Fibroblast of lung (primary cell): ENCODE data around the gene CADPS. TPM values are rescaled to one million over a fixed set of nuclear protein-coding genes. Genes with fewer than 3 reads are reported as not detected.

ENCODE experiments used
- DNase-seq, 2 donors: peaks; one replicate each; pipeline versions ENCODE4 v3.0.0 to v3.0.0-alpha.2; 2010; ENCODE audit warnings: low read depth in 2 of 2
- H2AFZ ChIP-seq: 2 replicates; pipeline ENCODE4 v1.5.1; 2012; ENCODE audit warnings: low read length, control low read depth, inconsistent platforms
- H3K27ac ChIP-seq: 2 replicates; pipeline ENCODE4 v1.5.1; 2011; ENCODE audit warnings: low read length, control low read depth; ENCODE audit not compliant: insufficient read depth
- H3K27me3 ChIP-seq: 2 replicates; pipeline ENCODE4 v1.5.1; 2011; ENCODE audit warnings: mild to moderate bottlenecking, low read length; ENCODE audit not compliant: control insufficient read depth, insufficient read depth
- H3K36me3 ChIP-seq: 2 replicates; pipeline ENCODE4 v1.5.1; 2011; ENCODE audit warnings: low read length; ENCODE audit not compliant: control insufficient read depth, insufficient read depth
- H3K4me1 ChIP-seq: 2 replicates; pipeline ENCODE4 v1.5.1; 2011; ENCODE audit warnings: low read length; ENCODE audit not compliant: control insufficient read depth, insufficient read depth; ENCODE audit errors: extremely low read depth
- H3K4me2 ChIP-seq: 2 replicates; pipeline ENCODE4 v1.5.1; 2011; ENCODE audit warnings: low read length, control low read depth; ENCODE audit not compliant: insufficient read depth; ENCODE audit errors: extremely low read depth
- H3K4me3 ChIP-seq, 4 experiments: fragments of 200-600 bp in 1 of 4; sonication (generic) in 1 of 4; replicated peaks in 1 of 4; 2 replicates each; pipeline ENCODE4 v1.5.1; 2011 to 2016; ENCODE audit warnings: low read length in 4 of 4, low read depth in 3 of 4, mild to moderate bottlenecking in 3 of 4, control low read depth in 2 of 4, inconsistent platforms in 1 of 4, mixed read lengths in 1 of 4; ENCODE audit not compliant: insufficient read depth in 1 of 4; ENCODE audit errors: control extremely low read depth in 1 of 4
- H3K79me2 ChIP-seq: 2 replicates; pipeline ENCODE4 v1.5.1; 2012; ENCODE audit warnings: mild to moderate bottlenecking, low read length, inconsistent platforms; ENCODE audit not compliant: control insufficient read depth, insufficient read depth
- H3K9ac ChIP-seq: 2 replicates; pipeline ENCODE4 v1.5.1; 2011; ENCODE audit warnings: mild to moderate bottlenecking, low read length, control low read depth; ENCODE audit not compliant: insufficient read depth
- H3K9me3 ChIP-seq: 2 replicates; pipeline ENCODE4 v1.5.1; 2012; ENCODE audit warnings: low read depth, low read length; ENCODE audit not compliant: control insufficient read depth, insufficient read depth
- H4K20me1 ChIP-seq: 2 replicates; pipeline ENCODE4 v1.5.1; 2011; ENCODE audit warnings: low read length; ENCODE audit not compliant: control insufficient read depth, insufficient read depth; ENCODE audit errors: extremely low read depth
- EZH2 ChIP-seq: IDR thresholded peaks from 2 replicates; pipeline ENCODE4 v1.5.1; 2012; ENCODE audit warnings: low read length, control low read depth, mild to moderate bottlenecking; ENCODE audit errors: missing control alignments
- polyA plus RNA-seq, 2 donors: library from polyadenylated mRNA; depleted of rRNA in 1 of 2; stranded (reverse) in 1 of 2; unstranded in 1 of 2; fragments of >200 nt; gene quantifications; 2 replicates each; pipeline ENCODE4 v1.2.1, GENCODE V29; 2011 to 2012; ENCODE audit warnings: missing spikeins in 1 of 2
- total RNA-seq: library from RNA; depleted of rRNA; stranded (reverse); fragments of >200 nt; gene quantifications from 2 replicates; pipeline ENCODE4 v1.2.1, GENCODE V29; 2014
- TF ChIP-seq, protein P1 (sequence below), 2 donors: IDR thresholded peaks in 1 of 2; conservative IDR thresholded peaks in 1 of 2; 1 replicate in 1 of 2; 2 replicates in 1 of 2; pipeline ENCODE4 v1.5.1; 2011 to 2012; ENCODE audit warnings: low read length in 2 of 2, control low read depth in 1 of 2, inconsistent platforms in 1 of 2, low read depth in 1 of 2, mild to moderate bottlenecking in 1 of 2

The CADPS gene
- total and polyA plus RNA-seq, 2 donors (not counting 1 experiment from before 2014, with no cell fraction given) = 2.3 to 63.1 TPM

DNA sequence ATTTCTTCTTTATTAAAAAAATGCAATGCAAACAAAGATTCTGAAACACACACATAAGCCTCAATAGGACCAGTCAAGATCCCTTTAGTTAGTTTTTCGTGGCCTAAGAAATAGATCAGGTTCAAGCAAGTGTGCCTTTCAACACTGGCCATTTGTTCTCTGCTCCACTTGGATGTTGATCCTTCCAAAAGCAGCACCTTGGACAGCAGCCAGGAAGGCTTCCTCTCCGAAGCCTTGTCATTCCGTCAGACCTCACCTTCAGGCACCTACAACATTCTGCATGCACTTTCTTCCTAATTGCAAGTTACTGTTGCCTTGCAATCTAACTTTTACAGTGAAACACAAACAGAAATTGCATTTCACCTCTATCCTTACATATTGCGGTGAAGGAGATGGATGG lies 346.0 kb downstream of the CADPS start:
- Histone ChIP-seq H3K4me1 (no peaks in the 10 kb centered on the region), H2AFZ (no peak overlapping the region), H3K9me3 (no peaks in the 10 kb centered on the region), H4K20me1 (no peaks in the 10 kb centered on the region), H3K36me3 (no peaks in the 10 kb centered on the region), H3K79me2 (no peaks in the 10 kb centered on the region), H3K4me2 (no peak overlapping the region), H3K27ac (no peak overlapping the region), H3K27me3 (no peaks in the 10 kb centered on the region), H3K4me3 (no peak overlapping the region), H3K9ac (no peak overlapping the region)
- no peak for TF ChIP-seq EZH2
- TF ChIP-seq, protein P1, sequence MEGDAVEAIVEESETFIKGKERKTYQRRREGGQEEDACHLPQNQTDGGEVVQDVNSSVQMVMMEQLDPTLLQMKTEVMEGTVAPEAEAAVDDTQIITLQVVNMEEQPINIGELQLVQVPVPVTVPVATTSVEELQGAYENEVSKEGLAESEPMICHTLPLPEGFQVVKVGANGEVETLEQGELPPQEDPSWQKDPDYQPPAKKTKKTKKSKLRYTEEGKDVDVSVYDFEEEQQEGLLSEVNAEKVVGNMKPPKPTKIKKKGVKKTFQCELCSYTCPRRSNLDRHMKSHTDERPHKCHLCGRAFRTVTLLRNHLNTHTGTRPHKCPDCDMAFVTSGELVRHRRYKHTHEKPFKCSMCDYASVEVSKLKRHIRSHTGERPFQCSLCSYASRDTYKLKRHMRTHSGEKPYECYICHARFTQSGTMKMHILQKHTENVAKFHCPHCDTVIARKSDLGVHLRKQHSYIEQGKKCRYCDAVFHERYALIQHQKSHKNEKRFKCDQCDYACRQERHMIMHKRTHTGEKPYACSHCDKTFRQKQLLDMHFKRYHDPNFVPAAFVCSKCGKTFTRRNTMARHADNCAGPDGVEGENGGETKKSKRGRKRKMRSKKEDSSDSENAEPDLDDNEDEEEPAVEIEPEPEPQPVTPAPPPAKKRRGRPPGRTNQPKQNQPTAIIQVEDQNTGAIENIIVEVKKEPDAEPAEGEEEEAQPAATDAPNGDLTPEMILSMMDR (conservative IDR thresholded peaks at IDR 0.05 in 1 of 2, IDR thresholded peaks at IDR 0.05 in 1 of 2; ENCODE audit: low read depth in 1 of 2, low read length in 2 of 2) = no peak
- peak; percentile 19 to 32 for DNase-seq

DNA sequence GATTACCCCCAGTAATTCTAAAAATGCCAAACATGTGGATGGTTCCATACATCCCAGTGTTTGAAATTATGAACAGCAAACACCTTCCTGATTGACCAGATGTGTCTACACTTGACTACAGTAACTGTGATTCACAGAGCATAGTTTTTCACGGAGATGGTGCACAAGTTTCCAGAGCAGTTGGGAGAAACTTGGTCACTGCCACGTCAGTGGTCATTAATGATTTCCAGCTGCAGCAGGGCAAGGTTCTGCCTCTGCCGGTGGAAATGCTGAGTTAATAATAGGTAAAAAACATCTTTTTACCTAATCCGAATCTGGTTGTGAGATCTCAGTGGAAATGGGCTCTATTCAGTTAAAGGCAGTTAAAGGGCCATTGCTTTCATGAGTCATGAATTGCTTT lies 347.7 kb downstream of the CADPS start:
- TF ChIP-seq EZH2 = no peak
- TF ChIP-seq, protein P1 (conservative IDR thresholded peaks at IDR 0.05 in 1 of 2, IDR thresholded peaks at IDR 0.05 in 1 of 2; ENCODE audit: low read depth in 1 of 2, low read length in 2 of 2) = no peak
- Histone ChIP-seq H3K36me3 (no peaks in the 10 kb centered on the region), H3K27me3 (no peaks in the 10 kb centered on the region), H3K79me2 (no peaks in the 10 kb centered on the region), H3K4me3 (no peak overlapping the region), H4K20me1 (no peaks in the 10 kb centered on the region), H3K9me3 (no peaks in the 10 kb centered on the region), H3K9ac (no peak overlapping the region), H3K4me2 (no peak overlapping the region), H2AFZ (no peak overlapping the region), H3K27ac (no peak overlapping the region), H3K4me1 (no peaks in the 10 kb centered on the region)
- peak in 1 of 2 donors; percentile 17 for DNase-seq

DNA sequence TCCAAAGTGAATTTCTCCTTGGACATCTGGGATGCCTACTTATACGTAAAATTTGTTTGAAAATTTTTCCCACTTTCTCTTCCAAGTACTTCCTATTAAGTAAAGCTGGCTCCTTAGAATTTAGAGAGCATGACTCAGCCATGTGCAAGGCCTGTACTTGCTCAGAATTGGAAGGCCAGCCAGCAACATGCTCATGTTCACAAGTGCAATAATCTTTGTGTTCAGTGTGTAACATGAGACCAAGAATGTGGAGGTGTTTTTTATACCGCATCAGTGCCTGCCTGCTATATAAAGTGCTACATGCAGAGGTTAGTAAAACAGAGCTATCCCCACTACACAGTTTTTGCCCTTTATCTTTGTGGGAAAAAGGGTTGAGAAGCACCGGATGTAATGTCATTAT lies 349.9 kb downstream of the CADPS start:
- no peaks in the 10 kb centered on the region for H3K4me1 ChIP-seq
- no peak overlapping the region for H3K4me2 ChIP-seq
- no peaks in the 10 kb centered on the region for H3K27me3 ChIP-seq
- H3K27ac ChIP-seq = no peak overlapping the region
- DNase-seq = peak; percentile 27 to 59
- no peaks in the 10 kb centered on the region for H4K20me1 ChIP-seq
- H3K36me3 ChIP-seq = no peaks in the 10 kb centered on the region
- no peaks in the 10 kb centered on the region for H3K79me2 ChIP-seq
- no peak overlapping the region for H2AFZ ChIP-seq
- H3K9ac ChIP-seq = no peak overlapping the region
- no peak for TF ChIP-seq EZH2
- TF ChIP-seq, protein P1 (conservative IDR thresholded peaks at IDR 0.05 in 1 of 2, IDR thresholded peaks at IDR 0.05 in 1 of 2; ENCODE audit: low read depth in 1 of 2, low read length in 2 of 2) = no peak
- no peak overlapping the region for H3K4me3 ChIP-seq
- no peaks in the 10 kb centered on the region for H3K9me3 ChIP-seq
